GM18868 (cell line): Measurements from ENCODE around the gene LIPC.

ENCODE experiments used
- ATAC-seq: cut with Tn5 transposase; IDR thresholded peaks from one replicate; pipeline ENCODE4 v1.9.1; 2021; ENCODE audit warnings: mild to moderate bottlenecking, moderate library complexity; ENCODE audit not compliant: unreplicated experiment

Gene LIPC

GRCh38 chr15:58532126-58532525 is 100.3 kb downstream of the LIPC start:
- ATAC-seq, result no peak

DNA sequence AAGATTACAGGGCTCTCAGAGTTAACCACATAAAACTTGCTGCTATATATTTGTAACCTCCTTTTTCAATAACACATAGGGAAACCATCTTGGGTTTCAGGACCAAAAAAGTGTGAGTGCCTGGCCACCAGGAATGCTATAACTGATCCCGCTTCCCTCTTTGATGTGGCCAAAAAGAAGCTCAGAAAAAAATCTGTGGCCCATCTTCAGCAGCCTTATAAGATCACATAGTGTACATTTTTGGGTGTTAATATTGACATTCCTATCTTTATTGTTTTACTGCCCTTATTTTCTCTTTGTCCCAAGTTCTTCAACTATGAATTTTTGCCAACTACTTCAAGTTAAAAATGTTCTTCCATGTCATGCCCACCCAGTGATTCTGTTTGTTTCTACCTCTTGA is 102.8 kb downstream of the LIPC start:
- no peak for ATAC-seq

GRCh38 chr15:58535337-58535736 is 103.5 kb downstream of the LIPC start:
- no peak for ATAC-seq

GRCh38 chr15:58535894-58536293 is 104.1 kb downstream of the LIPC start:
- ATAC-seq, result no peak

DNA sequence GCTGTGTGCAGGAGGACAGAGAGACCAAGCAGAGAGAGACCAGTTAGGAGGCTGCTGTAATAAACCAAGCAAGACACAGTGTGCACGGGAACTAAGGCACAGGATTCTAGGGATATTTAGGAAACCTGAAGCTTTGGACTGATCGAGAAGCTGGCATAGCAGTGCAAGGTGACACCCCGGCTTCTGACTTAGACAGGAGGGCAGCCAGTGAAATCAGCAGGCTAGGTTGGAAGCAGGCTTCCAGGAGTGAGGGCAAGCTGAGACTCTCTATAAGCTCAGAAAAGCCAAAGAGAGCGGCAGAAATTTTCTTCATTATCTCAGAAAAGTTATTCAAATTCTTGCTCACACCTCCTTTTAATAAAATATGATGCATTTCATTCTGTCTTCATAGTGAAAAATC is 104.6 kb downstream of the LIPC start:
- no peak for ATAC-seq

- no peak for ATAC-seq
Measured at GRCh38 chr15:58537033-58537432, 105.2 kb downstream of the LIPC start.

DNA sequence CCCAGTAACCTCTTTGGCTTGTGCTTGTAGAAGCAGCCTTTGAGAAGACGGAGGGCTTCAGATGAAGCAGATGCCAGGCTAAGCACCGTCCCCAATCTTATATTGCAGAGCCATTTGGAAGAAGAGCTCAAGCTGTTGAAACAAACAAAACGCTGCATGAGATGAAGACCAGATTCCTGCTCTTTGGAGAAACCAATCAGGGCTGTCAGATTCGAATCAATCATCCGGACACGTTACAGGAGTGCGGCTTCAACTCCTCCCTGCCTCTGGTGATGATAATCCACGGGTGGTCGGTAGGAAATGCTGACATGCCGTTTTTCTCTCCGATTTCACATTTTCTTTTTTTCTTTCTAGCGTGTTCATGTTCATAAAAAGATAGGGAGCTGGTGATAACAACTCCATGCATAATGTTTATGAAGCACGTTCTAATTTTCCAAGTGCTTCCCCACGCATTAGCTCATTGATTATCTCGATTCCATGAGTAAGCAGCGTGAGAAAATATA is 106.5 kb downstream of the LIPC start:
- no peak for ATAC-seq

GRCh38 chr15:58538901-58539300 is 107.1 kb downstream of the LIPC start:
- no peak for ATAC-seq

DNA sequence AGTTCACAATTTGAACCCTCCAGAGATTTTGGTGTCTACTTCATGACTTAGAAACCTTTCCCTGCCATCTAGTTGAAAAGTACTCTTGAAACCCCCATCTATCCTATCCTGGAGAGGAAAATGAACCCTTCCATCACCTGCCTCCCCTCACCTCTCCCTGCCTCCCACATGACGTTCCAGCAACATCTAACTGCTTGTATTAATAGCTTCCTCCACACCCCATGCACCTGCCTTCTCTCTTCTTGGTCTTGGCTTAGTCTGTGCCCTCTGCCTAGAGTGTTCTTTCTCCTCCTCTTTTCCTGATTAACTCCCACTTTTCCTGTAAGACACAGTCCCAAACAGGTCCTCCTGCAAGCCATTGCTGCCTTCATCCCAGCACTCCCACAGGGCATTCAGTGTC is 107.8 kb downstream of the LIPC start:
- no peak for ATAC-seq

GRCh38 chr15:58541410-58542087 is 109.8 kb downstream of the LIPC start:
- ATAC-seq, result no peak

DNA sequence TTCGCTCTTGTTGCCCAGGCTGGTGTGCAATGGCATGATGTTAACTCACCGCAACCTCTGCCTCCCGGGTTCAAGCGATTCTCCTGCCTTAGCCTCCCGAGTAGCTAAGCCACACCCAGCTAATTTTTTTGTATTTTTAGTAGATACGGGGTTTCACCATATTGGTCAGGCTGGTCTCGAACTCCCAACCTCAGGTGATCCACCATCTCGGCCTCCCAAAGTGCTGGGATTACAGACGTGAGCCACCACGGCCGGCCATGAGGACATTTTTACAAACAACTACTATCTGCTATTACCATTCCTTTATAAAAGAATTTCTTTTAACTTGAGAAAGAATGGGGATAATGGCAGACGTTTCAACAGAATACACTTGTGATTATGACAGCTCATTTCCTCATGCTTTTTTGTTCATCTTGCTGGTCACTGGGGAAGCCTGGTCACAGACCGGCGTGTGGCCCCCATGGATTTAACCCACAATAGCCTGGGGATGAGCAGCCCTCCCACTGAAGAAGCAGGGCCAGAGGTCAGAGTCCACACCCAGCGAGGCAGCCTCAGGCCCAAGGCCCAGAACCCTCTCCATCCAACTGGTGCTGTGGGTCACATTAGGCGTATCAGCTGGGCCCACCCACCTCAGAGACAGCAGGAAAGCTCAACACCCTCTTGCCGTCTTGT is 112.0 kb downstream of the LIPC start:
- no peak for ATAC-seq

GRCh38 chr15:58544756-58545155 is 113.0 kb downstream of the LIPC start:
- ATAC-seq, result no peak

- no peak for ATAC-seq
Measured at GRCh38 chr15:58545307-58546065, 113.7 kb downstream of the LIPC start.

- ATAC-seq, result no peak
Measured at GRCh38 chr15:58546066-58546591, 114.3 kb downstream of the LIPC start.

- ATAC-seq, result no peak
Measured at GRCh38 chr15:58546635-58547627, 115.1 kb downstream of the LIPC start.

DNA sequence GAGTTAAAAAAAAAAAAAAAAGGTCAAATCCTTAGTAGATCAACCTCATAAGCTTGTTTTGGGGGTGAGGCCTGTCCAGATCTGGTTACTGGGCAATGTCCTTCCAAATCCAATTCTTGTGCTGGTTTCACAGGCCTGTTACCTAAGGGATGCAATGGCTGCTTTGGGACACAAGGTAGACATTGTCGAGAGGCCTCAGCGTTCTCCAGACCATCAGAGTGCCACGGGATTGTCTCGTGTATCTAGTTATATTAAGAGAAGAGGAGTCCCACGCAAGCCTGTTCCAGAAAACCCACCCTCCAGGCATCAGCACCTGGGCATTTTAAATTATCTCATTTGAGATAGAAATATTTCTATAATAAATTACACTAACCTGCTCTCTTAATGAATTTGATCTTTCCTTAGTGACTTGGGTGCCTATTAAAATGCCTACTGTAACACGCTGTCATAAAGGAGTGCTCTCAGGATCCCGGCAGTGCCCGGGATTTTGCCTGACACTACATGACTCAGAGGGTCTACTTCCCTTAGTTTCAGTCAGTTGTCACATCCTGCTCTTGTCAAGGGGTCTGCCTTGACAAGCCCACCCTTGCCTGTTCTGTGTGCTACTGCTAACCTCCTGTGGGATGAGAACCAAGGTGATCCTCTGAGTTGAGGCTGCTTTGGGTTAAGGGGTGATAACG is 116.0 kb downstream of the LIPC start:
- no peak for ATAC-seq

- no peak for ATAC-seq
Measured at GRCh38 chr15:58548308-58549012, 116.7 kb downstream of the LIPC start.

GRCh38 chr15:58549013-58549784 is 117.4 kb downstream of the LIPC start:
- no peak for ATAC-seq

DNA sequence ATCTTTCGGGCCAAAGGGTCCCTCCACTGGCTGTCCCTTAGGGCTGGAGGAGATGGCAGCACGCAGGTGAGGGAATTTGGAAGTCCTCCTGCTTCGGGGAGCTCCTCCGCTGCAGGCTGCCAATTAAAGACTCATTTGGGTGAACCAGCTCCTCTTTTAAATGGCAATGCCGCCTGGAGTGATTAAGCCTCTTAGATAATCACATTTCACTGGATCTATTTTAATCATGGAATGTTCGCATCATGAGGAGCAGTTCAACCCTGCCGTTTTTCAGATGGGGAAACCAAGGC is 117.9 kb downstream of the LIPC start:
- ATAC-seq, result no peak
